H1 (cell line): ENCODE measurements around the gene PLA2G2E. TPM values are rescaled to one million over a fixed set of nuclear protein-coding genes. Genes with fewer than 3 reads are reported as not detected.

ENCODE experiments used
- CTCF ChIA-PET: fragments of 300-600 bp; sonication (Branson Sonifier 250); formaldehyde crosslinking; loops from one replicate; lab custom pipeline; 2021; ENCODE audit not compliant: partially characterized antibody; lab: Charles Lee
- POLR2A ChIA-PET: fragments of 300-600 bp; sonication (Branson Sonifier 250); formaldehyde crosslinking; loops from one replicate; lab custom pipeline; 2021; ENCODE audit warnings: inconsistent platforms; ENCODE audit not compliant: partially characterized antibody; lab: Charles Lee
- DNase-seq, 2 experiments: peaks; one replicate each; pipeline versions ENCODE4 v3.0.0 to v3.0.0-alpha.2; 2010 to 2022; ENCODE audit warnings: low spot score in 2 of 2, low read depth in 1 of 2, mixed read lengths in 1 of 2
- FAIRE-seq: peaks from 2 replicates; lab custom pipeline; 2011; peaks lifted over from hg19 to GRCh38; lab: Jason Lieb, UNC
- H2AFZ ChIP-seq: 2 replicates; pipeline ENCODE4 v1.8.1; 2012; ENCODE audit warnings: low read length, inconsistent platforms
- H2AK5ac ChIP-seq: 2 replicates; pipeline ENCODE4 v1.6.1; 2013; ENCODE audit warnings: low read depth, low read length
- H2BK120ac ChIP-seq: replicated peaks from 2 replicates; pipeline ENCODE3; 2013; ENCODE audit warnings: low read depth, low read length, inconsistent platforms
- H2BK12ac ChIP-seq: 2 replicates; pipeline ENCODE4 v1.6.1; 2013; ENCODE audit warnings: low read depth, low read length
- H2BK15ac ChIP-seq: 2 replicates; pipeline ENCODE4 v1.6.1; 2013; ENCODE audit warnings: low read length
- H2BK20ac ChIP-seq: 2 replicates; pipeline ENCODE4 v1.6.1; 2013; ENCODE audit warnings: low read length
- H2BK5ac ChIP-seq: 2 replicates; pipeline ENCODE4 v1.6.1; 2013; ENCODE audit warnings: low read depth, low read length
- H3K14ac ChIP-seq: 2 replicates; pipeline ENCODE4 v1.6.1; 2013; ENCODE audit warnings: inconsistent platforms; ENCODE audit not compliant: insufficient read length
- H3K18ac ChIP-seq: 2 replicates; pipeline ENCODE4 v1.6.1; 2013; ENCODE audit warnings: low read length; ENCODE audit errors: extremely low read depth
- H3K23ac ChIP-seq: 2 replicates; pipeline ENCODE4 v1.6.1; 2013; ENCODE audit warnings: inconsistent platforms; ENCODE audit not compliant: insufficient read length
- H3K23me2 ChIP-seq: 2 replicates; pipeline ENCODE4 v1.6.1; 2013; ENCODE audit warnings: low read depth, low read length
- H3K27ac ChIP-seq: 2 replicates; pipeline ENCODE4 v1.6.1; 2011; ENCODE audit warnings: low read depth, low read length, inconsistent platforms
- H3K27me3 ChIP-seq, 4 experiments: replicated peaks in 1 of 4; 1 replicate in 1 of 4; 2 replicates in 3 of 4; pipeline versions ENCODE4 v1.6.1 to v1.8.1; 2011 to 2013; ENCODE audit warnings: low read length in 3 of 4, mild to moderate bottlenecking in 3 of 4, inconsistent platforms in 2 of 4, mixed read lengths in 2 of 4, moderate library complexity in 1 of 4; ENCODE audit not compliant: control insufficient read depth in 3 of 4, insufficient read depth in 3 of 4; ENCODE audit errors: extremely low read depth in 1 of 4
- H3K36me3 ChIP-seq, 4 experiments: 2 replicates each; pipeline versions ENCODE4 v1.6.1 to v1.8.1; 2011 to 2013; ENCODE audit warnings: mild to moderate bottlenecking in 4 of 4, low read length in 3 of 4, moderate library complexity in 2 of 4, control low read depth in 1 of 4, inconsistent platforms in 1 of 4; ENCODE audit not compliant: insufficient read depth in 4 of 4, control insufficient read depth in 2 of 4
- H3K4ac ChIP-seq: replicated peaks from 2 replicates; pipeline ENCODE3; 2013; ENCODE audit warnings: low read length, low read depth, mixed read lengths, inconsistent platforms; ENCODE audit not compliant: insufficient read length
- H3K4me1 ChIP-seq, 4 experiments: replicated peaks in 1 of 4; 1 replicate in 1 of 4; 2 replicates in 3 of 4; pipeline versions ENCODE4 v1.6.1 to v1.8.1; 2011 to 2013; ENCODE audit warnings: low read length in 3 of 4, inconsistent platforms in 2 of 4, mixed read lengths in 1 of 4; ENCODE audit not compliant: insufficient read depth in 4 of 4, control insufficient read depth in 3 of 4
- H3K4me2 ChIP-seq, 2 experiments: 2 replicates each; pipeline versions ENCODE4 v1.6.1 to v1.8.1; 2011 to 2013; ENCODE audit warnings: low read depth in 2 of 2, low read length in 2 of 2, control low read depth in 1 of 2, inconsistent platforms in 1 of 2, mild to moderate bottlenecking in 1 of 2; ENCODE audit not compliant: insufficient read depth in 1 of 2
- H3K4me3 ChIP-seq, 4 experiments: fragments of 200-600, 300-600 bp in 1 of 4; sonication (generic), shearing (Covaris generic), sonication (Bioruptor Twin) in 1 of 4; 2 replicates each; pipeline versions ENCODE4 v1.5.1 to v1.8.1; 2011 to 2016; ENCODE audit warnings: low read length in 4 of 4, low read depth in 3 of 4, control low read depth in 2 of 4, inconsistent platforms in 2 of 4, mild to moderate bottlenecking in 2 of 4, mixed read lengths in 1 of 4, moderate library complexity in 1 of 4; ENCODE audit not compliant: insufficient read depth in 2 of 4; ENCODE audit errors: extremely low read depth in 1 of 4
- H3K56ac ChIP-seq: replicated peaks from 2 replicates; pipeline ENCODE3; 2013; ENCODE audit warnings: low read depth, mild to moderate bottlenecking, mixed read lengths, low read length, inconsistent platforms; ENCODE audit not compliant: insufficient read length
- H3K79me1 ChIP-seq: 2 replicates; pipeline ENCODE4 v1.6.1; 2013; ENCODE audit warnings: low read depth, low read length, control low read depth
- H3K79me2 ChIP-seq, 2 experiments: 2 replicates each; pipeline versions ENCODE4 v1.6.1 to v1.8.1; 2012 to 2013; ENCODE audit warnings: low read length in 2 of 2, mild to moderate bottlenecking in 2 of 2, inconsistent platforms in 1 of 2; ENCODE audit not compliant: insufficient read depth in 2 of 2, control insufficient read depth in 1 of 2
- H3K9ac ChIP-seq, 4 experiments: replicated peaks in 1 of 4; 1 replicate in 1 of 4; 2 replicates in 3 of 4; pipeline versions ENCODE4 v1.6.1 to v1.8.1; 2011 to 2013; ENCODE audit warnings: low read depth in 3 of 4, low read length in 3 of 4, control low read depth in 2 of 4, mild to moderate bottlenecking in 2 of 4, moderate library complexity in 2 of 4, inconsistent platforms in 1 of 4; ENCODE audit errors: extremely low read depth in 1 of 4
- H3K9me3 ChIP-seq, 2 experiments: 2 replicates each; pipeline versions ENCODE4 v1.6.1 to v1.8.1; 2012 to 2013; ENCODE audit warnings: mild to moderate bottlenecking in 2 of 2, moderate library complexity in 2 of 2, control low read depth in 1 of 2, inconsistent platforms in 1 of 2, low read depth in 1 of 2, low read length in 1 of 2, mixed read lengths in 1 of 2; ENCODE audit not compliant: insufficient read depth in 2 of 2
- H4K20me1 ChIP-seq, 2 experiments: replicated peaks in 1 of 2; 2 replicates each; pipeline versions ENCODE3 to v1.8.1; 2011 to 2013; ENCODE audit warnings: inconsistent platforms in 2 of 2, low read length in 2 of 2, mild to moderate bottlenecking in 1 of 2; ENCODE audit not compliant: insufficient read depth in 2 of 2, control insufficient read depth in 1 of 2
- H4K5ac ChIP-seq: 2 replicates; pipeline ENCODE4 v1.6.1; 2013; ENCODE audit warnings: low read length, low read depth, mixed read lengths, inconsistent platforms; ENCODE audit not compliant: insufficient read length
- H4K8ac ChIP-seq: 2 replicates; pipeline ENCODE4 v1.8.0; 2013; ENCODE audit warnings: mild to moderate bottlenecking, moderate library complexity, low read length, inconsistent platforms; ENCODE audit not compliant: insufficient read depth; ENCODE audit errors: extremely low read depth
- H4K91ac ChIP-seq: replicated peaks from 2 replicates; pipeline ENCODE3; 2013; ENCODE audit warnings: low read length, mixed read lengths, inconsistent platforms; ENCODE audit not compliant: insufficient read length
- CREB1 ChIP-seq: IDR thresholded peaks from 2 replicates; pipeline ENCODE4 v1.6.1; 2012; ENCODE audit warnings: inconsistent platforms
- NRF1 ChIP-seq: IDR thresholded peaks from 2 replicates; pipeline ENCODE4 v1.6.1; 2011; ENCODE audit warnings: mild to moderate bottlenecking, low read depth, low read length, improper control_type of control experiment
- SRF ChIP-seq: IDR thresholded peaks from 2 replicates; pipeline ENCODE4 v1.6.1; 2011; ENCODE audit warnings: mild to moderate bottlenecking, low read depth, low read length, moderate library complexity
- YY1 ChIP-seq: IDR thresholded peaks from 2 replicates; pipeline ENCODE4 v1.6.1; 2011; ENCODE audit warnings: low read depth, mild to moderate bottlenecking, low read length
- WGBS, 2 experiments: shearing (Covaris generic) in 1 of 2; methylation state at CpG; one replicate each; pipeline versions ENCODE4 v1.1.6 to v1.1.7; 2013 to 2015; ENCODE audit warnings: low lambda C conversion rate in 2 of 2, mixed read lengths in 2 of 2, inconsistent platforms in 1 of 2, low coverage in 1 of 2, missing lambda C conversion rate in 1 of 2; ENCODE audit not compliant: insufficient replicate concordance in 2 of 2, insufficient coverage in 1 of 2, insufficient read length in 1 of 2; ENCODE audit errors: extremely low coverage in 1 of 2, missing lambda C conversion rate in 1 of 2; 5-methylcytosine and 5-hydroxymethylcytosine counted together
- polyA plus RNA-seq, 7 experiments: library from polyadenylated mRNA; depleted of rRNA in 3 of 7; stranded (reverse) in 5 of 7; unstranded in 2 of 7; fragments of >200 nt in 5 of 7; fragments of 200-250 nt in 2 of 7; gene quantifications; 1 replicate in 5 of 7; 2 replicates in 1 of 7; 4 replicates in 1 of 7; pipeline versions ENCODE4 v1.2.1 to v1.2.3, GENCODE V29; 2011 to 2013; ENCODE audit warnings: missing spikeins in 2 of 7, mixed read lengths in 2 of 7
- total RNA-seq: library from RNA; stranded (reverse); fragmentation: NEBNext Ultra II Directional; extraction: Animal tissue kit (Norgen Biotek cat#: 25700); gene quantifications from 2 replicates; pipeline ENCODE4 v1.2.1, GENCODE V29; 2021

Gene PLA2G2E
- total and polyA plus RNA-seq, 2 of the 8 experiments (the other 6 are each of a cell fraction or from before 2014, with no cell fraction given), result not detected

DNA sequence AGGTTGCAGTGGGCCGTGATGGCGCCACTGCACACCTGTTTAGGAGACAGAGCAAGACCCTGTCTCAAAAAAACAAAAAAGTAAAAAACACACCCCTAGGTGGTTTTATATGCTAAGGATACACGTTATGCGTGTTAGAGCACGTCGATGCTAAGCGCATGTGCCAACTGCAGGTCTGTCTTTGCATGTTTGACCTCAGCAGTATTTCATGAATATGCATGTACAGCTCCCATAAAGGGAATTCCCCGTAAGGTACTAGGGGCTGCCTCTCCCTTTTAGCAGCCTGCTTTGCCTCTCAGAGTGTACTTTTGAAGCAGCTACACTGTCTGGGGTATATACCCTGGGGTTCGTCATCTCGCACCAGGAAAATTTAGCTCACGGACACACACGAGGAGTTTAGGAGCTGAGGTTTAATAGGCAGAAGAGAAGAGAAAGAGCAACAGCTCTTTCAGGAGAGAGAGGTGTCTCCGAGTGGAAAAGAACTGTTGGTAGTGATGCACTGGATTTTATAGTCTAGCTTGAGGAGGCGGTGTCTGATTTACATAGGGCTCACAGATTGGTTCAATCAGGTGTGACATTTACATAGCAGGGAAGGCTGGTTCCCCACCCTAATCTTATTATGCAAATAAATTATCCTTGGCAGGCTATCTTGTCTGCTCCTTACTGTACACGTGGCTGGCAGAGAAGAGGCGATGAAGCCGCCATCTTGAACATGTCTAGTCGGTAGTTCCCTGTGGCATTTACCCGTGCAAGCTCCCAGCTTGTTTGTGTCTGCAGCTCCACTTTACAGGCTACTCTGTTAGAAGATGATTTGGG is 45.4 kb downstream of the PLA2G2E start:
- FAIRE-seq, result no peak
- no peak overlapping the region for H2BK20ac ChIP-seq
- no peak overlapping the region for H3K14ac ChIP-seq
- ChIA-PET CTCF (interaction anchor here (0.7 to 1.9 kb wide), 8 partner anchors 10 to 218 kb away, joined by 3 to 6 read pairs (median 4); no protein-coding TSS in a partner anchor), POLR2A (interaction anchor here (0.7 to 1.2 kb wide), 5 partner anchors 8 to 200 kb away, joined by 3 to 5 read pairs (median 3); no protein-coding TSS in a partner anchor)
- H3K4me3 ChIP-seq, result no peak overlapping the region
- no peak overlapping the region for H2BK120ac ChIP-seq
- no peak overlapping the region for H3K4ac ChIP-seq
- no peak overlapping the region for H2BK5ac ChIP-seq
- TF ChIP-seq CREB1, result no peak
- TF ChIP-seq NRF1, result no peak
- no peak for TF ChIP-seq SRF
- 0 out of 2 replicates have a peak, but pooled peaks have one; percentile 15 for TF ChIP-seq YY1
- no peak for DNase-seq
- H3K9ac ChIP-seq, result no peak overlapping the region
- no peak overlapping the region for H3K23ac ChIP-seq
- no peaks in the 10 kb centered on the region for H4K20me1 ChIP-seq
- no peak overlapping the region for H3K4me2 ChIP-seq
- H2BK12ac ChIP-seq, result no peak overlapping the region
- peaks cover 0 to 3% (median 1%) of the 10 kb centered on the region in 4 experiments; a peak in 2 of 7 replicates for H3K4me1 ChIP-seq
- H3K18ac ChIP-seq, result no peak overlapping the region
- H2AFZ ChIP-seq, result peak overlapping the region; percentile 12; the same call in 1 of the 2 replicates
- no peaks in the 10 kb centered on the region for H3K79me1 ChIP-seq
- H4K5ac ChIP-seq, result no peak overlapping the region
- H2AK5ac ChIP-seq, result no peak overlapping the region
- H4K91ac ChIP-seq, result no peak overlapping the region
- no peak overlapping the region for H3K56ac ChIP-seq
- H3K9me3 ChIP-seq, result 0 out of 4 replicates have a peak, but pooled peaks cover 0 to 2% of the 10 kb centered on the region in 2 experiments
- 90% methylated on average over 19 of the region's 19 CpGs; no CpG with 5 or more reads in 1 of the 2 experiments for WGBS, 2 experiments
- H2BK15ac ChIP-seq, result no peak overlapping the region
- H3K23me2 ChIP-seq, result no peaks in the 10 kb centered on the region; the same call in 1 of the 2 replicates
- H3K79me2 ChIP-seq, result peaks cover 4% of the 10 kb centered on the region in 2 experiments
- no peak overlapping the region for H3K27ac ChIP-seq
- H3K36me3 ChIP-seq, result no peaks in the 10 kb centered on the region
- 0 out of 2 replicates have a peak overlapping the region, but pooled peaks have one; percentile 6 for H4K8ac ChIP-seq
- H3K27me3 ChIP-seq, result no peaks in the 10 kb centered on the region
